Liver (tissue), 9 donors: ENCODE data around the gene ZNF415. TPM values are rescaled to one million over a fixed set of nuclear protein-coding genes. Genes with fewer than 3 reads are reported as not detected.

Experiments
- DNase-seq: peaks from one replicate; pipeline ENCODE4 v3.0.0-alpha.2; 2017; ENCODE audit warnings: low spot score
- H3K27ac ChIP-seq, 2 donors: one replicate each; pipeline ENCODE4 v1.7.0; 2013; ENCODE audit warnings: inconsistent platforms in 2 of 2, low read length in 2 of 2, control low read depth in 1 of 2, low read depth in 1 of 2, mild to moderate bottlenecking in 1 of 2
- H3K27me3 ChIP-seq, 4 donors: one replicate each; pipeline versions ENCODE4 v1.6.1 to v1.7.0; 2013; ENCODE audit warnings: low read length in 3 of 4, inconsistent platforms in 1 of 4, mild to moderate bottlenecking in 1 of 4, moderate library complexity in 1 of 4; ENCODE audit not compliant: control insufficient read depth in 4 of 4, insufficient read depth in 4 of 4
- H3K36me3 ChIP-seq, 4 donors: one replicate each; pipeline versions ENCODE4 v1.6.1 to v1.7.0; 2013; ENCODE audit warnings: low read length in 3 of 4, mild to moderate bottlenecking in 3 of 4, low read depth in 1 of 4, moderate library complexity in 1 of 4; ENCODE audit not compliant: control insufficient read depth in 4 of 4, insufficient read depth in 3 of 4
- H3K4me1 ChIP-seq, 4 donors: one replicate each; pipeline versions ENCODE4 v1.6.1 to v1.7.0; 2013; ENCODE audit warnings: low read length in 3 of 4, mild to moderate bottlenecking in 3 of 4, moderate library complexity in 1 of 4; ENCODE audit not compliant: control insufficient read depth in 4 of 4, insufficient read depth in 4 of 4
- H3K4me3 ChIP-seq, 3 donors: one replicate each; pipeline versions ENCODE4 v1.6.1 to v1.7.0; 2013; ENCODE audit warnings: low read length in 3 of 3, control low read depth in 1 of 3, low read depth in 1 of 3, mild to moderate bottlenecking in 1 of 3
- H3K9ac ChIP-seq, 2 donors: one replicate each; pipeline ENCODE4 v1.7.0; 2013; ENCODE audit warnings: low read length in 2 of 2, mild to moderate bottlenecking in 2 of 2, moderate library complexity in 2 of 2, control low read depth in 1 of 2, low read depth in 1 of 2
- H3K9me3 ChIP-seq, 4 donors: one replicate each; pipeline versions ENCODE4 v1.6.1 to v1.7.0; 2013; ENCODE audit warnings: low read length in 3 of 4; ENCODE audit not compliant: control insufficient read depth in 4 of 4
- ATF3 ChIP-seq: IDR thresholded peaks from 2 replicates; pipeline ENCODE4 v1.6.1; 2016; ENCODE audit warnings: antibody characterized with exemption
- EGR1 ChIP-seq, 2 donors: IDR thresholded peaks; 2 replicates each; pipeline ENCODE4 v1.6.1; 2016 to 2018; ENCODE audit warnings: antibody characterized with exemption in 2 of 2, low read depth in 2 of 2
- FOXA1 ChIP-seq: IDR thresholded peaks from 2 replicates; pipeline ENCODE4 v1.6.1; 2016; ENCODE audit warnings: antibody characterized with exemption
- GABPA ChIP-seq, 2 donors: IDR thresholded peaks in 1 of 2; conservative IDR thresholded peaks in 1 of 2; 2 replicates each; pipeline ENCODE4 v1.6.1; 2016; ENCODE audit warnings: antibody characterized with exemption in 2 of 2, mild to moderate bottlenecking in 1 of 2, moderate library complexity in 1 of 2
- HNF4A ChIP-seq, 2 donors: conservative IDR thresholded peaks; 2 replicates each; pipeline ENCODE4 v1.6.1; 2016; ENCODE audit warnings: antibody characterized with exemption in 2 of 2, mild to moderate bottlenecking in 2 of 2
- HNF4G ChIP-seq: IDR thresholded peaks from 2 replicates; pipeline ENCODE4 v1.6.1; 2016; ENCODE audit warnings: antibody characterized with exemption
- JUND ChIP-seq, 2 donors: IDR thresholded peaks; 2 replicates each; pipeline ENCODE4 v1.6.1; 2016; ENCODE audit warnings: antibody characterized with exemption in 2 of 2
- MAX ChIP-seq: IDR thresholded peaks from 2 replicates; pipeline ENCODE4 v1.6.1; 2016; ENCODE audit warnings: antibody characterized with exemption
- NR2F2 ChIP-seq: IDR thresholded peaks from 2 replicates; pipeline ENCODE4 v1.6.1; 2016; ENCODE audit warnings: antibody characterized with exemption
- RXRA ChIP-seq, 2 donors: IDR thresholded peaks; 2 replicates each; pipeline ENCODE4 v1.6.1; 2017 to 2018; ENCODE audit warnings: antibody characterized with exemption in 2 of 2, mild to moderate bottlenecking in 1 of 2
- SP1 ChIP-seq: IDR thresholded peaks from 2 replicates; pipeline ENCODE4 v1.6.1; 2018; ENCODE audit warnings: antibody characterized with exemption, mild to moderate bottlenecking
- TAF1 ChIP-seq: conservative IDR thresholded peaks from 2 replicates; pipeline ENCODE4 v1.6.1; 2016; ENCODE audit warnings: antibody characterized with exemption, mild to moderate bottlenecking
- YY1 ChIP-seq: IDR thresholded peaks from 2 replicates; pipeline ENCODE4 v1.6.1; 2016; ENCODE audit warnings: antibody characterized with exemption, mild to moderate bottlenecking
- WGBS: extraction: QIAGEN DNeasy Blood & Tissue Kit; methylation state at CpG from one replicate; pipeline ENCODE4 v1.1.7; 2013; 5-methylcytosine and 5-hydroxymethylcytosine counted together
- polyA plus RNA-seq, 2 donors: library from polyadenylated mRNA; stranded (reverse) in 1 of 2; unstranded in 1 of 2; fragments of 200-250 nt in 1 of 2; fragments of >200 nt in 1 of 2; fragmentation: Nextera tagmentation in 1 of 2; extraction: Ambion mirVana in 1 of 2; gene quantifications; one replicate each; pipeline versions ENCODE4 v1.2.1 to v1.2.3, GENCODE V29; 2013 to 2015
- total RNA-seq, 2 donors: library from RNA; depleted of rRNA; stranded (reverse); fragments of >200 nt; gene quantifications; one replicate each; pipeline ENCODE4 v1.2.3, GENCODE V29; 2014
- TF ChIP-seq, protein P1 (sequence below): IDR thresholded peaks from 2 replicates; pipeline ENCODE4 v1.6.1; 2016; ENCODE audit warnings: antibody characterized with exemption, mild to moderate bottlenecking
- TF ChIP-seq, protein P2 (sequence below): fragments of 150-350 bp; IDR thresholded peaks from 2 replicates; pipeline ENCODE4 v1.5.1; 2017; ENCODE audit warnings: improper control_type of control experiment, low read depth, low read length; ENCODE audit not compliant: missing input control
- TF ChIP-seq, protein P3 (sequence below): IDR thresholded peaks from 2 replicates; pipeline ENCODE4 v1.6.1; 2016; ENCODE audit warnings: antibody characterized with exemption
- donor health status: healthy.
- donor health status: healthy.
- donor health status: healthy.
- donor health status: healthy.
- donor health status: healthy.

Gene ZNF415
- total and polyA plus RNA-seq, 4 donors: 0.65 to 2.4 (median 1.2) TPM

DNA sequence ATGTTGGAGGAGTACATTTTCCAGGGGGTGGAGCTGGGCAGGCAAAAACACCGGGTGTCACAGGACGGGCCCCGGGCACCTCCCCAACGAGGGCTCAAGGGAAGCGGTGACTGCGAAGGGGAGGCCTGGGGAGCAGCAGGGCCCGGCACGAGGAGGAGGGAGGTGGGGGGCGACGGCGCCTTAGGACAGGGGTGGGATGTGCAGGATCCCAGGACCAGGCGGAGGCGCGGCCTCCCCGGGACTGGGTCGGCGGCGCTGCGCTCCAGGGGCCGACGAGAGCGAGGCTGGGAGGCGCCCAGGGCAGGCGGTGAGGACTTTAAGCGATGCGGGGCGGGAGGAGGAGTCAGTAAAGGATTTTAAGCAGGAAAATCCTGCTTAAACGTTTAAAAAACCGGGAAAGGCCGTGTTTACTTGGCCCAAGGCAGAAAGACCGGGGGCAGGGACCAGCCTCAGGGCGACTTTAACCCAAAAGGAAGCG, 29.9 kb downstream of the ZNF415 start:
- WGBS: 2% methylated on average over 33 of the region's 33 CpGs
- peak overlapping the region; percentile 69 to 78 for H3K9ac ChIP-seq
- peak; percentile 41 for DNase-seq
- peak overlapping the region; percentile 77 to 98 (median 82) for H3K4me3 ChIP-seq
- TF ChIP-seq, protein P1, sequence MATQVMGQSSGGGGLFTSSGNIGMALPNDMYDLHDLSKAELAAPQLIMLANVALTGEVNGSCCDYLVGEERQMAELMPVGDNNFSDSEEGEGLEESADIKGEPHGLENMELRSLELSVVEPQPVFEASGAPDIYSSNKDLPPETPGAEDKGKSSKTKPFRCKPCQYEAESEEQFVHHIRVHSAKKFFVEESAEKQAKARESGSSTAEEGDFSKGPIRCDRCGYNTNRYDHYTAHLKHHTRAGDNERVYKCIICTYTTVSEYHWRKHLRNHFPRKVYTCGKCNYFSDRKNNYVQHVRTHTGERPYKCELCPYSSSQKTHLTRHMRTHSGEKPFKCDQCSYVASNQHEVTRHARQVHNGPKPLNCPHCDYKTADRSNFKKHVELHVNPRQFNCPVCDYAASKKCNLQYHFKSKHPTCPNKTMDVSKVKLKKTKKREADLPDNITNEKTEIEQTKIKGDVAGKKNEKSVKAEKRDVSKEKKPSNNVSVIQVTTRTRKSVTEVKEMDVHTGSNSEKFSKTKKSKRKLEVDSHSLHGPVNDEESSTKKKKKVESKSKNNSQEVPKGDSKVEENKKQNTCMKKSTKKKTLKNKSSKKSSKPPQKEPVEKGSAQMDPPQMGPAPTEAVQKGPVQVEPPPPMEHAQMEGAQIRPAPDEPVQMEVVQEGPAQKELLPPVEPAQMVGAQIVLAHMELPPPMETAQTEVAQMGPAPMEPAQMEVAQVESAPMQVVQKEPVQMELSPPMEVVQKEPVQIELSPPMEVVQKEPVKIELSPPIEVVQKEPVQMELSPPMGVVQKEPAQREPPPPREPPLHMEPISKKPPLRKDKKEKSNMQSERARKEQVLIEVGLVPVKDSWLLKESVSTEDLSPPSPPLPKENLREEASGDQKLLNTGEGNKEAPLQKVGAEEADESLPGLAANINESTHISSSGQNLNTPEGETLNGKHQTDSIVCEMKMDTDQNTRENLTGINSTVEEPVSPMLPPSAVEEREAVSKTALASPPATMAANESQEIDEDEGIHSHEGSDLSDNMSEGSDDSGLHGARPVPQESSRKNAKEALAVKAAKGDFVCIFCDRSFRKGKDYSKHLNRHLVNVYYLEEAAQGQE: no peak
- no peak for TF ChIP-seq RXRA (IDR thresholded peaks at IDR 0.05)
- TF ChIP-seq NR2F2: no peak
- no peak for TF ChIP-seq HNF4A (conservative IDR thresholded peaks at IDR 0.05)
- TF ChIP-seq EGR1 (IDR thresholded peaks at IDR 0.05; ENCODE audit: low read depth in 2 of 2): no peak
- TF ChIP-seq, protein P2, sequence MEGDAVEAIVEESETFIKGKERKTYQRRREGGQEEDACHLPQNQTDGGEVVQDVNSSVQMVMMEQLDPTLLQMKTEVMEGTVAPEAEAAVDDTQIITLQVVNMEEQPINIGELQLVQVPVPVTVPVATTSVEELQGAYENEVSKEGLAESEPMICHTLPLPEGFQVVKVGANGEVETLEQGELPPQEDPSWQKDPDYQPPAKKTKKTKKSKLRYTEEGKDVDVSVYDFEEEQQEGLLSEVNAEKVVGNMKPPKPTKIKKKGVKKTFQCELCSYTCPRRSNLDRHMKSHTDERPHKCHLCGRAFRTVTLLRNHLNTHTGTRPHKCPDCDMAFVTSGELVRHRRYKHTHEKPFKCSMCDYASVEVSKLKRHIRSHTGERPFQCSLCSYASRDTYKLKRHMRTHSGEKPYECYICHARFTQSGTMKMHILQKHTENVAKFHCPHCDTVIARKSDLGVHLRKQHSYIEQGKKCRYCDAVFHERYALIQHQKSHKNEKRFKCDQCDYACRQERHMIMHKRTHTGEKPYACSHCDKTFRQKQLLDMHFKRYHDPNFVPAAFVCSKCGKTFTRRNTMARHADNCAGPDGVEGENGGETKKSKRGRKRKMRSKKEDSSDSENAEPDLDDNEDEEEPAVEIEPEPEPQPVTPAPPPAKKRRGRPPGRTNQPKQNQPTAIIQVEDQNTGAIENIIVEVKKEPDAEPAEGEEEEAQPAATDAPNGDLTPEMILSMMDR: no peak
- TF ChIP-seq JUND (IDR thresholded peaks at IDR 0.05): no peak
- peak overlapping the region; percentile 85 to 90 for H3K27ac ChIP-seq
- peaks cover 0 to 2% (median under 1%) of the 10 kb centered on the region in 4 donors for H3K9me3 ChIP-seq
- H3K27me3 ChIP-seq: no peaks in the 10 kb centered on the region
- peaks cover 0 to 5% (median 1%) of the 10 kb centered on the region in 4 donors for H3K36me3 ChIP-seq
- peaks cover 2 to 10% (median 5%) of the 10 kb centered on the region in 4 donors for H3K4me1 ChIP-seq

- Histone ChIP-seq H3K4me3 (peak overlapping the region; percentile 7 to 82 (median 77)), H3K27ac (peak overlapping the region; percentile 85 to 90), H3K27me3 (no peaks in the 10 kb centered on the region), H3K36me3 (peaks cover 0 to 5% (median 1%) of the 10 kb centered on the region in 4 donors), H3K4me1 (peaks cover 2 to 10% (median 5%) of the 10 kb centered on the region in 4 donors), H3K9me3 (peaks cover 0 to 1% (median 0%) of the 10 kb centered on the region in 4 donors), H3K9ac (peak overlapping the region; percentile 12 to 41)
- WGBS: 47% methylated on average over 10 of the region's 10 CpGs
- no peak for DNase-seq
- TF ChIP-seq HNF4A (conservative IDR thresholded peaks at IDR 0.05) (no peak), YY1 (no peak), MAX (no peak), RXRA (IDR thresholded peaks at IDR 0.05) (no peak), JUND (IDR thresholded peaks at IDR 0.05) (no peak), ATF3 (no peak), EGR1 (IDR thresholded peaks at IDR 0.05; ENCODE audit: low read depth in 2 of 2) (no peak), NR2F2 (no peak), TAF1 (no peak), GABPA (IDR thresholded peaks at IDR 0.05 in 1 of 2, conservative IDR thresholded peaks at IDR 0.05 in 1 of 2) (no peak), HNF4G (no peak), FOXA1 (no peak), SP1 (no peak)
- TF ChIP-seq, protein P1: no peak
- TF ChIP-seq, protein P2: no peak
- TF ChIP-seq, protein P3, sequence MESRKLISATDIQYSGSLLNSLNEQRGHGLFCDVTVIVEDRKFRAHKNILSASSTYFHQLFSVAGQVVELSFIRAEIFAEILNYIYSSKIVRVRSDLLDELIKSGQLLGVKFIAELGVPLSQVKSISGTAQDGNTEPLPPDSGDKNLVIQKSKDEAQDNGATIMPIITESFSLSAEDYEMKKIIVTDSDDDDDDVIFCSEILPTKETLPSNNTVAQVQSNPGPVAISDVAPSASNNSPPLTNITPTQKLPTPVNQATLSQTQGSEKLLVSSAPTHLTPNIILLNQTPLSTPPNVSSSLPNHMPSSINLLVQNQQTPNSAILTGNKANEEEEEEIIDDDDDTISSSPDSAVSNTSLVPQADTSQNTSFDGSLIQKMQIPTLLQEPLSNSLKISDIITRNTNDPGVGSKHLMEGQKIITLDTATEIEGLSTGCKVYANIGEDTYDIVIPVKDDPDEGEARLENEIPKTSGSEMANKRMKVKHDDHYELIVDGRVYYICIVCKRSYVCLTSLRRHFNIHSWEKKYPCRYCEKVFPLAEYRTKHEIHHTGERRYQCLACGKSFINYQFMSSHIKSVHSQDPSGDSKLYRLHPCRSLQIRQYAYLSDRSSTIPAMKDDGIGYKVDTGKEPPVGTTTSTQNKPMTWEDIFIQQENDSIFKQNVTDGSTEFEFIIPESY: no peak
These were observed 30.4 kb downstream of the ZNF415 start for GRCh38 chr19:53102206-53102755.
